Erythroblast (primary cell): Measurements from ENCODE around the gene CPNE8.

Experiments
- GATA1 ChIP-seq: IDR thresholded peaks from 2 replicates; pipeline ENCODE4 v1.6.1; 2011; ENCODE audit warnings: low read depth, mild to moderate bottlenecking, control low read depth, low read length, moderate library complexity
- POLR2A ChIP-seq: IDR thresholded peaks from 2 replicates; pipeline ENCODE4 v1.6.1; 2011; ENCODE audit warnings: mild to moderate bottlenecking, low read length

DNA sequence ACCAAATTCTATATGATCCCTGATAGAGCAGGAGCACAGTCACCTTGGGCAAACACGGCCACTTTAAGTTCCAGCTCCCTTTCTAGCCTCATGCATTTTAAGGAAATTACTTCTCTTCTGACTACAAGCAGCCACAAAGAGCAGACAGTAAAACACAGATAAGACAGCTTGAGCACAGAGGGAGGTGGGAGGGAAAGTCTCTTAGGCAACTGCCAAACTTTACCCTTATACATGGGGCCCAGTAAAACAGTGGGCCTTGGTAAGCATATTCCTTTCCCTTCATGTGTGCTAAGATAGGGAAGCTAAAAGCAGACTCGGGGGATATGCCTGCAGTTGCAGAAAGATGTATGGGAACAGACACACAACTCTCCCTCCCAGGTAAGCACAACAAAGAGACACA lies 235.9 kb downstream of the CPNE8 start:
- TF ChIP-seq POLR2A (peak; percentile 31), GATA1 (no peak)
